ENCODE data around the gene MICA. TPM values are rescaled to one million over a fixed set of nuclear protein-coding genes. Genes with fewer than 3 reads are reported as not detected.

MICA gene
- 33.1 TPM for total RNA-seq
- long read RNA-seq, partial matches to known transcripts: 7 of 10 reads
- long read RNA-seq, other reads (novel, unspliced or antisense): 2 of 10 reads

- peak within 1 kb of the TSS; percentile 82 for H3K4me3 ChIP-seq
- H3K27ac ChIP-seq: peak within 1 kb of the TSS; percentile 100
- no peaks in the 10 kb centered on the region for H3K9me3 ChIP-seq
- intact Hi-C loops (cut with DNase I): no loop called here
- DNase-seq (peak; percentile 95), ATAC-seq (peak; percentile 84 to 89)
- H3K36me3 ChIP-seq: peaks cover 4% of the 10 kb centered on the region
- no peaks in the 10 kb centered on the region for H3K27me3 ChIP-seq (ENCODE audit: low read depth)
- peaks cover 69% of the 10 kb centered on the region for H3K4me1 ChIP-seq
- no peak for TF ChIP-seq CTCF (IDR thresholded peaks at IDR 0.05)
Observed at GRCh38 chr6:31403283-31404060, at the start of gene MICA. MICA (plus strand) TSS chr6:31403595; CDS start chr6:31403633, 38 bp downstream.

- Histone ChIP-seq H3K27ac (no peak overlapping the region), H3K4me3 (peak overlapping the region; percentile 68), H3K36me3 (peaks cover 25% of the 10 kb centered on the region), H3K9me3 (no peaks in the 10 kb centered on the region), H3K27me3 (ENCODE audit: low read depth) (no peaks in the 10 kb centered on the region), H3K4me1 (peaks cover 15% of the 10 kb centered on the region)
- ATAC-seq (no peak), DNase-seq (no peak)
- intact Hi-C loops (cut with DNase I): loop anchor here (10.0 kb wide), 1 partner anchor 80 kb away; the partner anchor contains the start of gene HLA-C
- TF ChIP-seq CTCF (IDR thresholded peaks at IDR 0.05): no peak
Observed at GRCh38 chr6:31354158-31354863, 49.1 kb upstream of the MICA start.

GRCh38 chr6:31354864-31355582, 48.4 kb upstream of the MICA start:
- DNase-seq: no peak
- Histone ChIP-seq H3K36me3 (peaks cover 25% of the 10 kb centered on the region), H3K27ac (peak overlapping the region; percentile 84), H3K4me3 (peak overlapping the region; percentile 68), H3K4me1 (peaks cover 15% of the 10 kb centered on the region), H3K9me3 (no peaks in the 10 kb centered on the region), H3K27me3 (ENCODE audit: low read depth) (no peaks in the 10 kb centered on the region)
- no peak for TF ChIP-seq CTCF (IDR thresholded peaks at IDR 0.05)
- intact Hi-C loops (cut with DNase I): loop anchor here (10.0 kb wide), 1 partner anchor 80 kb away; the partner anchor contains the start of gene HLA-C
- no peak for ATAC-seq

GRCh38 chr6:31355583-31355948, 47.8 kb upstream of the MICA start:
- peak overlapping the region; percentile 68 for H3K4me3 ChIP-seq
- H3K27ac ChIP-seq: peak overlapping the region; percentile 84
- peaks cover 15% of the 10 kb centered on the region for H3K4me1 ChIP-seq
- H3K36me3 ChIP-seq: peaks cover 25% of the 10 kb centered on the region
- H3K27me3 ChIP-seq (ENCODE audit: low read depth): no peaks in the 10 kb centered on the region
- DNase-seq (no peak), ATAC-seq (no peak)
- intact Hi-C loops (cut with DNase I): loop anchor here (10.0 kb wide), 1 partner anchor 81 kb away; the partner anchor contains the start of gene HLA-C
- H3K9me3 ChIP-seq: no peaks in the 10 kb centered on the region
- no peak for TF ChIP-seq CTCF (IDR thresholded peaks at IDR 0.05)
